H9 (cell line): Measurements from ENCODE around the gene LARGE1. TPM values are rescaled to one million over a fixed set of nuclear protein-coding genes. Genes with fewer than 3 reads are reported as not detected.

Experiments
- DNase-seq: peaks from one replicate; pipeline ENCODE4 v3.0.0-alpha.2; 2017
- H2AFZ ChIP-seq: one replicate; pipeline ENCODE4 v1.6.1; 2013; ENCODE audit warnings: mild to moderate bottlenecking, low read length, control low read depth, moderate library complexity
- H2AK5ac ChIP-seq: 2 replicates; pipeline ENCODE4 v1.6.1; 2013; ENCODE audit warnings: low read length, control low read depth, mixed read lengths; ENCODE audit not compliant: insufficient read length
- H2BK120ac ChIP-seq: one replicate; pipeline ENCODE4 v1.6.1; 2013; ENCODE audit warnings: low read depth, mild to moderate bottlenecking, low read length, control low read depth, inconsistent platforms; ENCODE audit not compliant: poor library complexity, severe bottlenecking
- H2BK12ac ChIP-seq: 2 replicates; pipeline ENCODE4 v1.6.1; 2013; ENCODE audit warnings: low read length, control low read depth, mixed read lengths, low read depth; ENCODE audit not compliant: insufficient read length
- H2BK15ac ChIP-seq: 2 replicates; pipeline ENCODE4 v1.6.1; 2013; ENCODE audit warnings: low read depth, low read length, control low read depth
- H2BK20ac ChIP-seq: one replicate; pipeline ENCODE4 v1.6.1; 2013; ENCODE audit warnings: low read depth, mild to moderate bottlenecking, low read length, control low read depth, inconsistent platforms; ENCODE audit not compliant: poor library complexity, severe bottlenecking
- H2BK5ac ChIP-seq: 2 replicates; pipeline ENCODE4 v1.6.1; 2013; ENCODE audit warnings: low read length, control low read depth, mixed read lengths; ENCODE audit not compliant: insufficient read length
- H3K14ac ChIP-seq: 2 replicates; pipeline ENCODE4 v1.6.1; 2013; ENCODE audit warnings: low read length, control low read depth; ENCODE audit not compliant: insufficient read depth
- H3K18ac ChIP-seq: 2 replicates; pipeline ENCODE4 v1.6.1; 2013; ENCODE audit warnings: low read depth, mild to moderate bottlenecking, mixed read lengths, low read length, control low read depth; ENCODE audit not compliant: insufficient read length
- H3K23ac ChIP-seq: 2 replicates; pipeline ENCODE4 v1.6.1; 2013; ENCODE audit warnings: low read length, control low read depth, mixed read lengths, low read depth; ENCODE audit not compliant: insufficient read length
- H3K23me2 ChIP-seq: 2 replicates; pipeline ENCODE4 v1.6.1; 2013; ENCODE audit warnings: low read depth, mild to moderate bottlenecking, mixed read lengths, low read length, control low read depth; ENCODE audit not compliant: insufficient read length, poor library complexity, severe bottlenecking
- H3K27ac ChIP-seq: 2 replicates; pipeline ENCODE4 v1.5.1; 2013; ENCODE audit warnings: low read length, control low read depth, mixed read lengths, low read depth; ENCODE audit not compliant: insufficient read length
- H3K27me3 ChIP-seq: 2 replicates; pipeline ENCODE4 v1.6.1; 2013; ENCODE audit warnings: low read length, control low read depth, inconsistent platforms; ENCODE audit not compliant: insufficient read depth
- H3K4ac ChIP-seq: 2 replicates; pipeline ENCODE4 v1.6.1; 2013; ENCODE audit warnings: low read depth, mild to moderate bottlenecking, control low read depth, inconsistent platforms, low read length, moderate library complexity
- H3K4me1 ChIP-seq: 2 replicates; pipeline ENCODE4 v1.6.1; 2013; ENCODE audit warnings: low read length, control low read depth, inconsistent platforms; ENCODE audit not compliant: insufficient read depth
- H3K4me2 ChIP-seq: 2 replicates; pipeline ENCODE4 v1.6.1; 2013; ENCODE audit warnings: low read length, control low read depth, mixed read lengths; ENCODE audit not compliant: insufficient read length, insufficient read depth
- H3K56ac ChIP-seq: 2 replicates; pipeline ENCODE4 v1.6.1; 2013; ENCODE audit warnings: low read depth, mild to moderate bottlenecking, mixed read lengths, low read length, control low read depth; ENCODE audit not compliant: insufficient read length
- H3K79me1 ChIP-seq: 2 replicates; pipeline ENCODE4 v1.6.1; 2013; ENCODE audit warnings: low read depth, mild to moderate bottlenecking, moderate library complexity, low read length, control low read depth, inconsistent platforms; ENCODE audit not compliant: insufficient read depth, poor library complexity, severe bottlenecking
- H3K79me2 ChIP-seq: 2 replicates; pipeline ENCODE4 v1.6.1; 2013; ENCODE audit warnings: low read length, control low read depth, inconsistent platforms; ENCODE audit not compliant: insufficient read depth
- H3K9ac ChIP-seq: 2 replicates; pipeline ENCODE4 v1.6.1; 2013; ENCODE audit warnings: low read length, control low read depth, mixed read lengths; ENCODE audit not compliant: insufficient read length; ENCODE audit errors: extremely low read depth
- H3K9me3 ChIP-seq: one replicate; pipeline ENCODE4 v1.6.1; 2013; ENCODE audit warnings: low read depth, low read length, inconsistent platforms; ENCODE audit not compliant: control insufficient read depth
- H3T11ph ChIP-seq: one replicate; pipeline ENCODE4 v1.6.1; 2013; ENCODE audit warnings: mild to moderate bottlenecking, low read length, control low read depth, inconsistent platforms
- H4K20me1 ChIP-seq: one replicate; pipeline ENCODE4 v1.6.1; 2013; ENCODE audit not compliant: control insufficient read depth, insufficient read length, insufficient read depth
- H4K5ac ChIP-seq: 2 replicates; pipeline ENCODE4 v1.6.1; 2013; ENCODE audit warnings: low read depth, mild to moderate bottlenecking, mixed read lengths, low read length, control low read depth; ENCODE audit not compliant: insufficient read length
- H4K8ac ChIP-seq: replicated peaks from 2 replicates; pipeline ENCODE4 v1.6.1; 2013; ENCODE audit warnings: low read length, control low read depth, mixed read lengths, low read depth; ENCODE audit not compliant: insufficient read length
- H4K91ac ChIP-seq: 2 replicates; pipeline ENCODE4 v1.6.1; 2013; ENCODE audit warnings: low read depth, mild to moderate bottlenecking, moderate library complexity, mixed read lengths, low read length, control low read depth; ENCODE audit not compliant: insufficient read length
- H3K27ac Mint-ChIP-seq, 3 experiments: 2 replicates in 2 of 3; 3 replicates in 1 of 3; pipeline ENCODE4 v1.8.0; 2020 to 2021; ENCODE audit warnings: mixed read lengths in 3 of 3, mild to moderate bottlenecking in 1 of 3, moderate library complexity in 1 of 3
- H3K27me3 Mint-ChIP-seq: 2 replicates; pipeline ENCODE4 v1.8.0; 2021; ENCODE audit warnings: low read depth, mild to moderate bottlenecking, moderate library complexity, mixed read lengths
- H3K36me3 Mint-ChIP-seq, 3 experiments: 2 replicates in 2 of 3; 3 replicates in 1 of 3; pipeline ENCODE4 v1.8.0; 2020 to 2021; ENCODE audit warnings: low read depth in 3 of 3, mixed read lengths in 3 of 3; ENCODE audit not compliant: insufficient read depth in 1 of 3
- H3K4me1 Mint-ChIP-seq, 2 experiments: 2 replicates each; pipeline ENCODE4 v1.8.0; 2020; ENCODE audit warnings: mixed read lengths in 2 of 2
- H3K4me3 Mint-ChIP-seq, 2 experiments: 2 replicates in 1 of 2; 3 replicates in 1 of 2; pipeline ENCODE4 v1.8.0; 2020 to 2021; ENCODE audit warnings: mild to moderate bottlenecking in 2 of 2, mixed read lengths in 2 of 2, moderate library complexity in 1 of 2
- H3K9me3 Mint-ChIP-seq, 2 experiments: 2 replicates in 1 of 2; 3 replicates in 1 of 2; pipeline ENCODE4 v1.8.0; 2020; ENCODE audit warnings: mild to moderate bottlenecking in 2 of 2, mixed read lengths in 2 of 2, moderate library complexity in 1 of 2
- WGBS: extraction: QIAGEN DNeasy Blood & Tissue Kit; methylation state at CpG from one replicate; pipeline ENCODE4 v1.1.7; 2013; ENCODE audit warnings: missing lambda C conversion rate, low lambda C conversion rate, mixed read lengths; ENCODE audit not compliant: insufficient read length; ENCODE audit errors: extremely low coverage; 5-methylcytosine and 5-hydroxymethylcytosine counted together
- total RNA-seq: library from RNA; stranded (reverse); gene quantifications from 2 replicates; pipeline ENCODE4 v1.2.1, GENCODE V29; 2021
- TF ChIP-seq, protein P1 (sequence below): fragments of 200-600 bp; sonication (generic); conservative IDR thresholded peaks from 3 replicates; pipeline ENCODE4 v1.8.0; 2021; ENCODE audit warnings: antibody characterized with exemption, mild to moderate bottlenecking

LARGE1 gene
- total RNA-seq, 1 experiment from 2014 or later = 43.5 TPM

DNA sequence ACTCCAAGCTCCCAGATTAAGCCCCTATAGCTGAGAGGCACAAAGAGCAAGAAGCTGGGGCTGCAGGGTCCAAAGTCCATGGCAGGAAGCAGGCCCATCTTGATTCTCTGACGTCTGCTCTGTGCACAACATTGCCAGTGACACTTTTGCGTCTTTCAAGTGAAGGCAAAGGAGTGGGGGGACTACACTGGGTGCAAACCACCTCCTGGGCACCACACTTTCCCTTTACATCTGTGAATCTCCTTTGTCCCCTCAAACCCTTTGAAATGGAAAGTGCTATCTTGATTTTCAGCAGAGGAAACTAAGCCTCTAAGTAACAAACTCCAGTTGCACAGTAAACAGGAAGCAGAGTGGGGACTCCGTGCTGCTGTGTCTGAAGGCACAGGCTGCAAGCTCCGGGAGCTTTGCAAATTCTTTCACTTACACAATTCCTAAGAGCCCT is 428.0 kb downstream of the LARGE1 start:
- Histone ChIP-seq H2AFZ (no peak overlapping the region), H2BK15ac (no peak overlapping the region), H4K20me1 (no peaks in the 10 kb centered on the region), H4K5ac (no peak overlapping the region), H3K9ac (no peak overlapping the region), H3K79me2 (0 out of 2 replicates have a peak, but pooled peaks cover 2% of the 10 kb centered on the region), H3K9me3 (no peaks in the 10 kb centered on the region), H3K4ac (no peak overlapping the region), H2BK120ac (no peak overlapping the region), H3T11ph (no peak overlapping the region), H2BK5ac (no peak overlapping the region), H2AK5ac (no peak overlapping the region), H3K4me2 (no peak overlapping the region), H3K27ac (peak overlapping the region; percentile 10), H4K8ac (no peak overlapping the region), H2BK12ac (no peak overlapping the region), H3K23me2 (no peaks in the 10 kb centered on the region), H3K79me1 (no peaks in the 10 kb centered on the region), H3K4me1 (peaks cover 9% of the 10 kb centered on the region), H3K56ac (no peak overlapping the region), H3K27me3 (no peaks in the 10 kb centered on the region), H4K91ac (no peak overlapping the region), H3K14ac (no peak overlapping the region), H3K18ac (no peak overlapping the region), H3K23ac (no peak overlapping the region), H2BK20ac (no peak overlapping the region)
- Mint-ChIP-seq H3K9me3 (no peaks in the 10 kb centered on the region; a peak in 1 of 5 replicates), H3K4me1 (peaks cover 23 to 27% of the 10 kb centered on the region in 2 experiments), H3K4me3 (peak overlapping the region in 1 of 2 experiments; percentile 64; a peak in 1 of 5 replicates), H3K27me3 (no peaks in the 10 kb centered on the region), H3K27ac (peak overlapping the region; percentile 23 to 86 (median 27); a peak in 5 of 7 replicates), H3K36me3 (peaks cover 0 to 8% (median 3%) of the 10 kb centered on the region in 3 experiments; a peak in 4 of 7 replicates)
- TF ChIP-seq, protein P1, sequence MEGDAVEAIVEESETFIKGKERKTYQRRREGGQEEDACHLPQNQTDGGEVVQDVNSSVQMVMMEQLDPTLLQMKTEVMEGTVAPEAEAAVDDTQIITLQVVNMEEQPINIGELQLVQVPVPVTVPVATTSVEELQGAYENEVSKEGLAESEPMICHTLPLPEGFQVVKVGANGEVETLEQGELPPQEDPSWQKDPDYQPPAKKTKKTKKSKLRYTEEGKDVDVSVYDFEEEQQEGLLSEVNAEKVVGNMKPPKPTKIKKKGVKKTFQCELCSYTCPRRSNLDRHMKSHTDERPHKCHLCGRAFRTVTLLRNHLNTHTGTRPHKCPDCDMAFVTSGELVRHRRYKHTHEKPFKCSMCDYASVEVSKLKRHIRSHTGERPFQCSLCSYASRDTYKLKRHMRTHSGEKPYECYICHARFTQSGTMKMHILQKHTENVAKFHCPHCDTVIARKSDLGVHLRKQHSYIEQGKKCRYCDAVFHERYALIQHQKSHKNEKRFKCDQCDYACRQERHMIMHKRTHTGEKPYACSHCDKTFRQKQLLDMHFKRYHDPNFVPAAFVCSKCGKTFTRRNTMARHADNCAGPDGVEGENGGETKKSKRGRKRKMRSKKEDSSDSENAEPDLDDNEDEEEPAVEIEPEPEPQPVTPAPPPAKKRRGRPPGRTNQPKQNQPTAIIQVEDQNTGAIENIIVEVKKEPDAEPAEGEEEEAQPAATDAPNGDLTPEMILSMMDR = no peak
- DNase-seq = no peak
- no CpG with 5 or more reads among the region's 4 CpGs for WGBS
